Vagina (tissue), 2 donors: Measurements from ENCODE around the gene LNP1.

Source experiments
- POLR2A ChIP-seq, 2 donors: fragments of 450-650 bp; IDR thresholded peaks; one replicate each; pipeline ENCODE4 v1.6.1; 2017; ENCODE audit warnings: antibody characterized with exemption in 2 of 2, mild to moderate bottlenecking in 2 of 2, moderate library complexity in 2 of 2
- POLR2AphosphoS5 ChIP-seq, 2 donors: sonication (generic); formaldehyde crosslinking; IDR thresholded peaks; one replicate each; pipeline ENCODE4 v1.9.0; 2017; ENCODE audit warnings: antibody characterized with exemption in 2 of 2, mild to moderate bottlenecking in 2 of 2, low read depth in 1 of 2; ENCODE audit not compliant: insufficient read depth in 1 of 2
- TF ChIP-seq, protein P1 (sequence below), 3 experiments: fragments of 450-650 bp in 2 of 3; fragments of 200-600 bp in 1 of 3; sonication (generic) in 1 of 3; IDR thresholded peaks; one replicate each; pipeline ENCODE4 v1.5.1; 2017 to 2019; ENCODE audit warnings: antibody characterized with exemption in 3 of 3, mild to moderate bottlenecking in 2 of 3, moderate library complexity in 2 of 3

DNA sequence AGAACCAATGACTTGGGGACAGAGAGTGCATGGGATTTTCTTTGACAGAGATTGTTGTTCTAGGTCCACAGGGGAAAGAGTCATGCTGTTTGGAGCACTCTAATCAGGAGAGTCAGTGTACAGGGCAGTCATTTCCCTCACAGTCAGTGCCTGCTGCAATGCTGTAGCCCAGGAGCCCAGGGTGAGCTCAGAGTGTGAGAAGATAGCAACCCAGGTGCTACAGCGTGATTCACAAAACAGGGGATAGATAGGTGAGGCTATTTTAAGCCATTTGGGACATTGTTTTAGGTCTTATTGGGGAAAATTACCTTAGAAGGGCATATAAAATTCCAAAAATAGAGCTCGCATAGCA lies 37.3 kb downstream of the LNP1 start:
- TF ChIP-seq POLR2A (IDR thresholded peaks at IDR 0.05) (no peak), POLR2AphosphoS5 (IDR thresholded peaks at IDR 0.05; ENCODE audit: insufficient read depth in 1 of 2, low read depth in 1 of 2) (no peak)
- TF ChIP-seq, protein P1, sequence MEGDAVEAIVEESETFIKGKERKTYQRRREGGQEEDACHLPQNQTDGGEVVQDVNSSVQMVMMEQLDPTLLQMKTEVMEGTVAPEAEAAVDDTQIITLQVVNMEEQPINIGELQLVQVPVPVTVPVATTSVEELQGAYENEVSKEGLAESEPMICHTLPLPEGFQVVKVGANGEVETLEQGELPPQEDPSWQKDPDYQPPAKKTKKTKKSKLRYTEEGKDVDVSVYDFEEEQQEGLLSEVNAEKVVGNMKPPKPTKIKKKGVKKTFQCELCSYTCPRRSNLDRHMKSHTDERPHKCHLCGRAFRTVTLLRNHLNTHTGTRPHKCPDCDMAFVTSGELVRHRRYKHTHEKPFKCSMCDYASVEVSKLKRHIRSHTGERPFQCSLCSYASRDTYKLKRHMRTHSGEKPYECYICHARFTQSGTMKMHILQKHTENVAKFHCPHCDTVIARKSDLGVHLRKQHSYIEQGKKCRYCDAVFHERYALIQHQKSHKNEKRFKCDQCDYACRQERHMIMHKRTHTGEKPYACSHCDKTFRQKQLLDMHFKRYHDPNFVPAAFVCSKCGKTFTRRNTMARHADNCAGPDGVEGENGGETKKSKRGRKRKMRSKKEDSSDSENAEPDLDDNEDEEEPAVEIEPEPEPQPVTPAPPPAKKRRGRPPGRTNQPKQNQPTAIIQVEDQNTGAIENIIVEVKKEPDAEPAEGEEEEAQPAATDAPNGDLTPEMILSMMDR (IDR thresholded peaks at IDR 0.05) = no peak
